Measurements from ENCODE around the gene ERC1.
"Not testable (repeated sequence)": the region's sequence is repeated elsewhere in the genome, so short reads cannot be mapped to it uniquely, and the experiment has no call there.

ERC1 gene

DNA sequence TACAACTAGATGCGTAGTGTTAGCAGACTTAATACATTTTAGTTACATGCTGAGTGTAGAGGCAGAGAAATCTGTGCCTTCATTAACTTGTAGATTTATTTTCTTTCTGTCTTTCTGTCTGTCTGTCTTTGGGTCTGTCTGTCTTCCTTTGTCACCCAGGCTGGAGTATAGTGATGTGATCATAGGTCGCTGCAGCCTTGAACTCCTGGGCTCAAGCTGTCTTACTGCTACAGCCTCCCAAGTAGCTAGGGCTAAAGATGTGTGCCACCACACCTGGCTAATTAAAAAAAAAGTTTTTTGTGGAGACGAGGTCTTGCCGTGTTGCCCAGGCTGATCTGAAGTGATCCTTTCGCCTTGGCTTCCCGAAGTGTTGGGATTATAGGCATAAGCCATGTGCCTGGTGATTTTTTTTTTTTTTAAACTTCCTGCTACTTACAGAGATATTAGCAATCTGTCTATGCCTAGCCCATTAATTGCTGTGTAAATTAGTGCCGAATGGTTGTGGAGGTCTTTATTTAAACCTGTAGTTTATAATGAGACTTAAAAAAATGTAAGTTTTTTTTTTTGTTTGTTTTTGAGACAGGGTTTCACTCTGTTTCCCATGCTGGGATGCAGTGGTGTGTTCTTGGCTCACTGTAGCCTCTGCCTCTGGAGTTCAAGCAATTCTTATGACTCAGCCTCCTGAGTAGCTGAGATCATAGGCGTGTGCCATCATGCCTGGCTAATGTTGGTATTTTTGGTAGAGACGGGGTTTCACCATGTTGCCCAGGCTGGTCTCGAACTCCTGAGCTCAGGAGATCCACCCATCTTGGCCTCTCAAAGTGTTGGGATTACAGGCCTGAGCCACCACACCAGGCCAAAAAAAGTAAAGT is 22.8 kb downstream of the ERC1 start:
- peak; percentile 57 for DNase-seq (ENCODE audit: low read depth)
- H3K4me3 ChIP-seq (ENCODE audit: low read depth, low read length), result no peak overlapping the region

DNA sequence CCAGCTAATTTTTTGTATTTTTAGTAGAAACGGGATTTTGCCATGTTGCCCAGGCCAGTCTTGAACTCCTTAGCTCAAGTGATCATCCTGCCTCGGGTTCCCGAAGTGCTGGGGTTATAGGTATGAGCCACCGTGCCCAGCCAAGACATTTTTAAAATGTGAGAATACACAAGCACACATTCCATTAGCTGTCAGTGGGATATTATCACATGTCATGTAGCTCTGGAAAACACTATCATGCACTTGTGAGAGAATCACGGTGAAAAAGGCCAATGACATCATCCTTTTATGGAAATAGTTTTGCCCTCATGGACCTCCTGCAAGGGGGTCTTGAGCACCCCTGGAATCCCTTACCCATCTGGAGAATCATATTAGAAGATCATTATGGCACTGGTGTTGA is 28.3 kb downstream of the ERC1 start:
- H3K4me3 ChIP-seq (ENCODE audit: low read depth, low read length), result no peak overlapping the region
- DNase-seq (ENCODE audit: low read depth), result no peak

DNA sequence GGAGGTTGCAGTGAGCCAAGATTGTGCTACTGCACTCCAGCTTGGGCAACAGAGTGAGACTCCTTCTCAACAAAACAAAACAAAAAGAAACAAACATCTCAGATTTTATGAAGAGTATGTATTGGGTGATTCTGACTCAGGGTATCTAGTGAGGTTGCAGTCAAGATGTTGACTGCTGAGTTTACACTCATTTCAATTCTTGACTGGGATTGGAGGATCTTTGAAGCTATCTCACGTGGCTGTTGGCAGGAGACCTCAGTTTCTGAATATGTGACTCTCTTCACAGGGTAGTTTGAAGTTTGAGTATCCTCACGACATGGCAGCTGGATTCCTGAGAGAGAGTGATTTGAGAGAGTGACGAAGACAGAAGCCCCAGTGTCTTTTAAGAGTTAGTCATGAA is 29.4 kb downstream of the ERC1 start:
- no peak for DNase-seq (ENCODE audit: low read depth)
- H3K4me3 ChIP-seq (ENCODE audit: low read depth, low read length), result no peak overlapping the region

DNA sequence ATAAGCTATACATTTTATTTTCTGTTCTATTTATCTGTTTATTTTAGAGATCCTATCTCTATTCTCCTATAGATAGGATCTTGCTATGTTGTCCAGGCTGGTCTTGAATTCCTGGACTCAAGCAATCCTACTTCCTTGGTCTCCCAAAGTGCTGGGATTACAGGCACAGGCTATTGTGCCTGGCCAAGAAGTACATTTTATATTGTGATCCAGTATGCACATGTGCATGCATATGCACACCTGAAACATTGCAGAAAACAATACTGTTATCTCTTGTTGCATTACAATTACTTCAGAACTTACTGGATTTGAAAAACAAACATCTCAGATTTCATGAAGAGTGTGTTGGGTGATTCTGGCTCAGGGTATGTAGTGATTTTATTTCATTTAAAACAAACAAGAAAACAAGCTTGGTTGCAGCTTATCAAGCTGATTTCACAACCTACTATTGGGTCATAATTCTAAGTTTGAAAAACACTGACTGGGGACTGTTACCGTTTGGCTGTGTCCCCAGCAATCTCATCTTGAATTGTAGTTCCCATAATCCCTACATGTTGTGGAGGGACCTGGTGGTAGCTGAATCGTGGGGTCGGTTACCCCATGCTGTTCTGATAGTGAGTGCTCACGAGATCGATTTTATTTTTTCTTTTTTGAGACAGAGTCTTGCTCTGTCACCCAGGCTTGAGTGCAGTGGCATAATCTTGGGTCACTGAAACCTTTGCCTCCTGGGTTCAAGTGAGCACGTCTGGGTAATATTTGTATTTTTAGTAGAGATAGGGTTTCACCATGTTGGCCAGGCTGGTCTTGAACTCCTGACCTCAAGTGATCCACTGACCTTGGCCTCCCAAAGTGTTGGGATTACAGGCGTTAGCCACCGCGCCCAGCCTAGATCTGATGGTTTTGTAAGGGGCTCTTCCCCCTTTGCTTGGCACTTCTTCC is 31.3 kb downstream of the ERC1 start:
- no peak for DNase-seq (ENCODE audit: low read depth)
- H3K4me3 ChIP-seq (ENCODE audit: low read depth, low read length), result no peak overlapping the region

DNA sequence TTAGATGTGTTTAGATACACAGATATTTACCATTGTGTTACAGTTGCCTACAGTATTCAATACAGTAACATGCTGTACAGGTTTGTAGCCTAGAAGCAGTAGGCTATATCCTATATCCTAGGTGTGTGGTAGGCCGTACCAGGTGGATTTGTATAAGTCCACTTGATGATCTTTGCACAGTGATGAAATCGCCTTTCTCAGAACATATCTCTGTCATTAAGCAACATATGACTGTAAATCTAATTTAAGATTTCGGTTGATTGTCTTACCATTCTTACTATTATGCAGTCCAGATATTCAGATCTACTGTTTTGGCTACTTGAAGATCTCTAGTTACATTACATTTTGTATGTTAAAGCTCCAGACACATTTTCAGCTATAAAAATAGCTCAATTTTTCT is 39.8 kb downstream of the ERC1 start:
- H3K4me3 ChIP-seq (ENCODE audit: low read depth, low read length), result no peak overlapping the region
- no peak for DNase-seq (ENCODE audit: low read depth)

DNA sequence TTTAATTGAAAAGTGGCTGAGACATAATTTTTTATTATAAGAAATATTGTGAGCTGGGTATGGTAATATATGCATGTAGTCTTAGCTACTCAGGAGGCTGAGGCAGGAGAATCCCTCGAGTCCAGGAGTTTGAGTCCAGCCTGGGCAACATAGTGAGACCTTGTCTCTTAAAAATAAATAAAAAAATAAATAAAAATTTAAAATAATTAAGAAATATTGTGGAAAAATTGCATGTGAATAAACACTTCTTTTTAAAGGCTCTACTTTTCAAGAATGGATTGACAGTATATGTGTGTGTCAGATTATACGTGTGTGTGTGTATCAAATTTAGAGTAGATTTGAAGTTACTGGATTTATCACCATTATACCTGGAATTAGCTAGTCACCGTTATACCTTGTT is 43.2 kb downstream of the ERC1 start:
- DNase-seq (ENCODE audit: low read depth), result no peak
- H3K4me3 ChIP-seq (ENCODE audit: low read depth, low read length), result no peak overlapping the region

DNA sequence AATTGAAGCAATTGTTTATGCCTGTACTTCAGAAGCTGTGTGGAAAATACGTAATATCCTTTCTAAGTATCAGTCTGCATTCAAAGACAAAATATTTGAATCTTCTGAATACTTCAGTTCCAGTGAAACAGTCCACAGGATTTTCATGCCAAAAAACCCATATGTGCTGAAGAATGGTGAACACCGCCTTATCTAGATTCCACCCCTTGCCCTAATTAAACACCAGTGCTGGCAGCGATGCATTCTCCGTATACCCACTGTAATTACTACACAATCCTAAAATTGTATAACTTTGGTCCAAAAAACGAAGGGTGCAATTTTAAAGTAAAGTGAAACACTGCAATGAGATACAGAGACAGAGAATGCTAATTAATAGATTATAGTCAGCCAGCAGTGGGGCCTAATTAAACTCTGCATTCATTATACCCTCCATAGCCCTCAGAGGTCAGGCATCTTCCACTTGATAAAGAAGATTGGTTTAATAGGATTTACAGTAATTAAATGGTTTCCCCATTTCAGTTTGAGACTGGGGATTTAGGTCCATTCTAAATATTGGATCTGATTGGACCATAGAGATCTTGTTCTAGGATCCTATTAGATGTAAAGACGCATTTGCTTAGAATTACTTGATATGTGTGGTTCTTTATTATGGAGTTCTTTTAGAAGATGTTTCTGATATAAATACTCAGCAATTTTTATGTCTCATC is 43.9 kb downstream of the ERC1 start:
- DNase-seq (ENCODE audit: low read depth), result no peak
- no peak overlapping the region for H3K4me3 ChIP-seq (ENCODE audit: low read depth, low read length)

DNA sequence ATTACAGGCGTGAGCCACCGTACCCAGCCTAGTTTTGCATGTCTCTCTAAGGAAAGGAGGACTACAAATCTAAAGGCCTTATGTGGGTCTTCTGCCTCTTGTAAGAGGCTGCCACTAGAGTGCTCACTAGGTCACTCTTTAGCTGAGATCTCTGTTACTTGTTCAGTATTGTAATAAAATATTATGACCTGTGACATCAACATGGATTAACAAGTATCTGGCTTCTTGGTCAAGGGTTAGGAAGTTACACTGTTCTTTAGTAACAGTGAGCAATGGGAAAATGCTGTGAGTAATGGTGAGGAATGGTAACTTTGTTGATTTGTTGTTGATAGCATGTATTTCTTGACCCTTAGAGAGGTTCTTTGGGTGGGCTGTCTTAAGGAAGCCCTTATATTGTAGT is 50.5 kb downstream of the ERC1 start:
- no peak for DNase-seq (ENCODE audit: low read depth)

DNA sequence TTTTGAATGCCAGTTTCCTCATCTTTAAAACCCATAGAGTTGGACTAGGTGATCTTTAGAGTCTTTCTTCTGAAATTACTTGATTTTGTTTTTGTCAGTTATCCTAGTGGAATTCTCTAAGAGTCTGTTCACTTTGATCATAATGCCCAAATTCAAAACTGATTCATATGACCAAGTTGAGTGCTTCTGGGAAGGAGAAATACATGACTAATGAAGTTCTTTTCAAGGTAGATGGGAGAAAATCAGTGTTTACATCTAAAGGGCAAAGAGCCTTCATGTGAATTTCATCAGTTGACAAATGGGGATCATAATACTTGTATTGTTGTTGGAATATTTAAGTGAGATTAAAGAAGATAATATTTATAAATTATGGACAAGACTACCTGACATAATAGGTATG is 53.2 kb downstream of the ERC1 start:
- DNase-seq (ENCODE audit: low read depth), result no peak
- H3K4me3 ChIP-seq (ENCODE audit: low read depth, low read length), result no peak overlapping the region

More for the DNA sequence above, 50.5 kb downstream of the ERC1 start:
- no peak overlapping the region for H3K4me3 ChIP-seq (ENCODE audit: low read depth, low read length)

DNA sequence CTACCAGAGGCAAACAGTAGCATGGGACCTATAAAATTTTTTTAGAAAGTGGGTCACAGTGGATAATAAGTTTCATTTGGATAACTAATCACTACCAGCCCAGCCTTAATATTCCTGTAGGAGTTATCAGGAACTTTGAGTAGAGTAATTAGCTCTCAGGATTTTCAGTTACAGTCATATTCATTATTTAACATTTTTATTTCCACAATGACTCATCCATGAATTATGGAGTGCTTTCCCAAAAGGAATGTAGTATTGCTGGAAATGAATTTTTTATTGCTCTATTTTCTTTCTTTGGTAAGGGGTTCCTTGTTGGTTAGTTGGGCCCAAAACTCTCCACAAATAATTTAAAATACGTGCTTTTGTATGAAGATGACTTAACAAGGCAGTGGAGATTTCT is 53.7 kb downstream of the ERC1 start:
- no peak for DNase-seq (ENCODE audit: low read depth)

DNA sequence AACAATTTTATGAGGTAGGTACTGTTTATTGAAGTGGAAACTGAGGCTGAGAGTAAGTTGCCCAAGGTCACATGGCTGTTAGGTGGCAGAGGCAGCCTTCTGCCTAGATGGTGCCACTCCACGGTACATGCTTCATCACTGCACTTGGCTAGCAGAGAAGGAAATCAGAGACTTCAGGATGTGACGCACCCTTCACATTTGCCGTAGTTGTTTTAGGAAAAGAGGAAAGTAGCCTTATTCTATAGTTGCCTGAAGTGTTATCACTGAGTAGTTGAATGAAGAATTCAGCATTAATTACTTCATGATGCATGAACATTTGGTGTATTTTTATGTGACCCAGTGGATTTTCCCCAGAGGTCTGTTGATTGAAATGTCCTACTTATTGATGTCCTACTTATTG is 55.7 kb downstream of the ERC1 start:
- H3K4me3 ChIP-seq (ENCODE audit: low read depth, low read length), result no peak overlapping the region
- no peak for DNase-seq (ENCODE audit: low read depth)

More for the DNA sequence above, 53.7 kb downstream of the ERC1 start:
- H3K4me3 ChIP-seq (ENCODE audit: low read depth, low read length), result no peak overlapping the region

DNA sequence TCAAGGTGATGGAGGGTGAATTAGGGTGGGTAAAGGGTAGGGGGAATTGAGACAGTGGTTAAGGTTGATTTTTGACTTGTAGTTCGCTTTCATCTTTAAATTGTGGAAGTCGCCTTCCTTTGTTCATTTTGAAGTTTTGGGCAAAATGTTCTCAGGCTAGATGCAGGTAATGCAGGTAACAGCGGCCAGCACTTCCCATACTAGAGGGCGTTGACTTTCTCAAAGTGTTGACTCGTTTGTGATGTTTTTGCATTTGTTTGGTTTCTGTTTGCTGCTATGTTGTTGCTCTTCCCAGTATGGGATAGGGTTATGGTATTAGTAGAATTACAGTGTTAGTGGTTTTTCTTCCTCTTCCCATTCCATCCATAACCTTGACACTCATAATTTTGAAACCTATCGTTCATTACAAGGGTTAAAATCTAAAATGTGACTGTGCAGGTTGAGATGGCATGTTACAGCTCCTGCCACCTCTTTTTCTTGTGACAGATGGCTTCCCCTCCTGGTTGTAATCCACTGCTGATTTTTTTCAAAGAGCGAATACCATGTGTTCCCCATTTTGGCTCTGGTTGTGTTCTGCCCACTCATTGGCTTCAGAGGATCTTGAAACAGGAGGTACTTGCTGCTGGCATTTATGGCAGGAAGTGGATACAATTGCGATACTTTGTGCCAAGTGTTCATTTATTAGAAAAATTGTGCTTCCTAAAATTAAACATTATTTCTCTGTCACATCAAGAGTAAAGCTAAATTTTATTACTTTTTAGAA is 57.1 kb downstream of the ERC1 start:
- DNase-seq (ENCODE audit: low read depth), result no peak
- H3K4me3 ChIP-seq (ENCODE audit: low read depth, low read length), result no peak overlapping the region

DNA sequence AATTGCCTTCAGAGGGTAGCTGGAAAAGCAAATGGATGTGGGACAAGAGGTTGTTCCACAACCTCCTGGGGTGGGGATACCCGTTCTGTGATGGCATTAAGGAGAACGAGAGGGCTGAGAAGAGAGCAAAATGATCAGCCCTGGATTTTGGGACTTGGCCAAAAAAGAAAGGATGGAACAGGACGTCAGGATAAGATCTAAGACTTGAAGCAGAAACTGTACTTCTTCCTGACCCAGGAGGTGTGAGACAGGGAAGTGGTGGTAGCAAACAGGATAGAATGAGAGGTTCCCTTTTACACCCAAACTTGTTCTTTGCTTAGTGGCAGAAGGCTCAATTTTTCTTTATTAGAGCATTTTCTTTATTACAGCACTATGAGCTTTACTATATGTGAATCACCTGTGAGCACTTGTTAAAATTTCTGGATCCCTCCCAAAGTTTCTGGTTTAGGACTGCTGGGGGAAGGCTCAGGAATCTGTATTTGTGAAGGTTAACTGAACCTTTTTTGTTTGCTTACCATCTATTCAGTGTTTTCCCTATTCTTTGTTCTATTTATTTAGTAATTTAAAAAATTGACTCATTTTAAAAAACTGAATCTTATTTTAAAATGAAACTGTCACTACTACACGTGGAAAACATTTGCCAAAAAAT is 59.2 kb downstream of the ERC1 start:
- H3K4me3 ChIP-seq (ENCODE audit: low read depth, low read length), result no peak overlapping the region
- DNase-seq (ENCODE audit: low read depth), result no peak

DNA sequence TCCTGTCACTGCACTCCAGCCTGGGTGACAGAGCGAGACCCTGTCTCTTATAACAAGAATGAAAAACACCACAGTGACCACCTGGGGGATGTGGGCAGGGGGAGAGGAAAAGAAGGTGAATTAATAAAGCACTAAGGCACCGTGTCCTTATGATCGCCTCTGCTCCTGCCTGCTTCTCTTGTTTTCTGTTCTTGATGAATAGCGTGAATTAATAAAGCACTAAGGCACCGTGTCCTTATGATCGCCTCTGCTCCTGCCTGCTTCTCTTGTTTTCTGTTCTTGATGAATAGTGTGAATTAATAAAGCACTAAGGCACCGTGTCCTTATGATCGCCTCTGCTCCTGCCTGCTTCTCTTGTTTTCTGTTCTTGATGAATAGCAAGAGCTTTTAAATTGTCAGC is 60.6 kb downstream of the ERC1 start:
- DNase-seq (ENCODE audit: low read depth), result not testable (repeated sequence)

DNA sequence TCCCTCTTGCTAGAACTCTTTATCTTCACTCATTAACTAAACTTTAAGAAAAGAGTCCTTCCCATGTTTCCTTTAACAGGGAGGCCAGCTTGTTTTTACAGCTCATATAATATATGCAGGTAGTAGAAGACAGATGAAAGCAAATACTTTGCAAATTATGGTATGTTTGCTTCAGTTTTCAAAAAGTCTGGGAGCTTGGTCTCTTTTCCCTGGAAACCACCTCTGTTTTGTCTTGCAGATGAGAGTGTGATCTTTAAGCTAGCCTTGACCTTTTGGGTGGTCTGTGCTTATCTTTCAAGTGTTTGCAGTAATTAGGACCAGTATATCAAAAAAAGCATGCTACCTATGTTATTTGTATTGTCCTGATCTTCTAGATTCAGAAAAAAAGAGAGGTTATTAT is 62.7 kb downstream of the ERC1 start:
- H3K4me3 ChIP-seq (ENCODE audit: low read depth, low read length), result no peak overlapping the region
- no peak for DNase-seq (ENCODE audit: low read depth)

More for the DNA sequence above, 60.6 kb downstream of the ERC1 start:
- H3K4me3 ChIP-seq (ENCODE audit: low read depth, low read length), result not testable (repeated sequence)

DNA sequence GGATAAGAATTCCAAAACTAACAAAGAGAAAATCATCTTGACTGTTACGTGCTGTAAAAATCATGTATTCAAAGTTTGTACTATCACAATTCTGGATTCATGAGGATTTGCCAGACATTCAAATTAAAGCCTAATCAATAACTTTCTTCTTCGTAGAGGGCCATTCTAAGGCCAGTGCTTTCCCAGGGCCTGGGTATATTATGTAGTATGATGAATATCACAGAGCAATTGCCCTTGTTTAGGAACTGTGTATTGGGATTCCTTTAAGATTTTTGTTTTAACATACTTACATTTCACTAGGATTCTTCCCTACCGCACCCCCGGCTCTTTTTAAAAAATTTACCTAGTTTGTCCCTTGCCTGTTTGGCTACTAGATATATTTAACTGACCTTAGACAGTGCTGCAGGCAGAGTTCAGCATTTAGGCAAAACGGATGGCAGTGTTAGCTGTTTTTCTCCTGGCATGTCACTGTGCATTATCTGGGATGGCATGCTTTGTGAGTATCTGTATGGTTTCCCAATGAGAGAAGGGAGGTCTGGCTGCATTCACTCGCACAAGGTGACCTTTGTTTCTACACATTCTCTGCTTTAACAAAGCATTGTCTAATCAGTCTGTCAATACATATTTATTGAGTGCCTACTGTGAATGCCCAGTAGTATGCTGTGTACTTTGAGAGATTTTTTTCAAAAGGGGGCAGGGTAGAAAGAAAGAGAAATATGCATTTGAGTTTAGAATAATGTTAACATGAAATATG is 63.3 kb downstream of the ERC1 start:
- DNase-seq (ENCODE audit: low read depth), result no peak
- H3K4me3 ChIP-seq (ENCODE audit: low read depth, low read length), result no peak overlapping the region

DNA sequence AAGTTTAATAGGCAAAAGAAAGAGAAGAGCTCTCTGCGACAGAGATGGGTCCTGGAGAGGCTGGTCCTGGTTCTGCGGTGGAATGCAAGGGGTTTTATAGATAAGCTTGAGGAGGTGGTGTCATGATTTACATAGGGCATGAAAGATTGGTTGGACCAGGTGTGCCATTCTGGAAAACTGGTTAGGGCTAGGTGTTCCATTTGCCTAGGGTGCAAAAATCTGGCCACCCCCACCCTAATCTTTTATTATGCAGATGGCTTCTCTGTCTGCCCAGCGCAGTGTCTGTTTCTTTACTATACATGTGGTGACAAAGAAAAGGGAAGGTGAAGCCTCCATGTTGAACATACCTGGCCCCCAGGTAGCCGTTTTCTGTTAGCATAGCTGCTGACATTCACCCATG is 65.4 kb downstream of the ERC1 start:
- DNase-seq (ENCODE audit: low read depth), result no peak
- H3K4me3 ChIP-seq (ENCODE audit: low read depth, low read length), result no peak overlapping the region

DNA sequence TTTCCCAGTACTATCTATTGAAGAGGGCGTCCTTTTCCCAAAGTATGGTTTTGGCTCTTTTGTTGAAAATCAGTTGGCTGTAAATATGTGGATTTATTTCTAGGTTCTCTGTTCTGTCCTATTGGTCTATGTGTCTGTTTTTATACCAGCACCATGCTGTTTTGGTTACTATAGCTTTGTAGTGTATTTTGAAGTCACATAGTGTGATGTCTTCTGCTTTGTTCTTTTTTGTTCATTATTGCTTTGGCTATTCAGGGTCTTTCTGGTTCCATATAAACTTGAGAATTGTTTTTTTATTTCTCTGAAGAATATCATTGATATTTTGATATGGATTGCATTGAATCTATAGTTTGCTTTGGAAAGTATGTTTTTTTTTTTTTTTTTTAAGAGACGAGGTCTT is 67.4 kb downstream of the ERC1 start:
- no peak overlapping the region for H3K4me3 ChIP-seq (ENCODE audit: low read depth, low read length)
- DNase-seq (ENCODE audit: low read depth), result no peak

Data from skeletal muscle cell (primary cell).